Measurements from ENCODE around the gene JPT2. TPM values are rescaled to one million over a fixed set of nuclear protein-coding genes. Genes with fewer than 3 reads are reported as not detected.
"Not testable (repeated sequence)": the region's sequence is repeated elsewhere in the genome, so short reads cannot be mapped to it uniquely, and the experiment has no call there.

Gene JPT2
- total and polyA plus RNA-seq, 2 experiments from 2014 or later, result 43.8 to 139 TPM

- peaks cover 3% of the 10 kb centered on the region; the same call in 1 of the 3 replicates for H3K9me3 Mint-ChIP-seq
- no peak overlapping the region for H3K27ac Mint-ChIP-seq
- no peak for TF ChIP-seq STAT1 (IDR thresholded peaks at IDR 0.05; ENCODE audit: unreplicated experiment)
- no peak for TF ChIP-seq ZNF331 (CRISPR knock-in tag; IDR thresholded peaks at IDR 0.05; ENCODE audit: low read depth)
- Histone ChIP-seq H3K4me2 (no peak overlapping the region), H3K4me3 (no peak overlapping the region), H3F3A (replicated peaks; ENCODE audit: low read depth) (peaks cover 22% of the 10 kb centered on the region), H4K20me1 (replicated peaks; ENCODE audit: insufficient read depth) (no peaks in the 10 kb centered on the region), H3K9me2 (ENCODE audit: insufficient read depth) (no peaks in the 10 kb centered on the region), H3K36me3 (ENCODE audit: insufficient read depth) (no peaks in the 10 kb centered on the region), H2AFZ (no peak overlapping the region), H3K4me1 (ENCODE audit: insufficient read depth) (no peaks in the 10 kb centered on the region), H3K79me2 (replicated peaks; ENCODE audit: insufficient read depth) (no peaks in the 10 kb centered on the region), H3K27me3 (ENCODE audit: insufficient read depth) (no peaks in the 10 kb centered on the region), H3K27ac (ENCODE audit: low read depth) (no peak overlapping the region)
- H3K4me1 Mint-ChIP-seq, result no peaks in the 10 kb centered on the region
- H3K36me3 Mint-ChIP-seq (ENCODE audit: low read depth), result peaks cover 26% of the 10 kb centered on the region
- ATAC-seq (no peak), DNase-seq (ENCODE audit: low spot score) (no peak)
- H3K4me3 Mint-ChIP-seq, result no peak overlapping the region
- H3K27me3 Mint-ChIP-seq (ENCODE audit: insufficient read depth, low read depth, poor library complexity), result peaks cover 10% of the 10 kb centered on the region
These were observed 54.0 kb downstream of the JPT2 start for GRCh38 chr16:1732071-1732470.

- H3K36me3 ChIP-seq (ENCODE audit: insufficient read depth), result not testable (repeated sequence)
These were observed 54.5 kb downstream of the JPT2 start for GRCh38 chr16:1732551-1732987.

GRCh38 chr16:1734123-1734522 lies 56.0 kb downstream of the JPT2 start:
- no peaks in the 10 kb centered on the region for H3K4me1 Mint-ChIP-seq
- no peak overlapping the region for H3K27ac Mint-ChIP-seq
- Histone ChIP-seq H3K9me2 (ENCODE audit: insufficient read depth) (no peaks in the 10 kb centered on the region), H2AFZ (no peak overlapping the region), H3K4me1 (ENCODE audit: insufficient read depth) (no peaks in the 10 kb centered on the region), H3K4me2 (no peak overlapping the region), H3K27ac (ENCODE audit: low read depth) (no peak overlapping the region), H3K27me3 (ENCODE audit: insufficient read depth) (no peaks in the 10 kb centered on the region), H3K4me3 (no peak overlapping the region), H3F3A (replicated peaks; ENCODE audit: low read depth) (peaks cover 35% of the 10 kb centered on the region), H3K79me2 (replicated peaks; ENCODE audit: insufficient read depth) (no peaks in the 10 kb centered on the region), H3K36me3 (ENCODE audit: insufficient read depth) (no peaks in the 10 kb centered on the region), H4K20me1 (replicated peaks; ENCODE audit: insufficient read depth) (no peaks in the 10 kb centered on the region)
- peaks cover 3% of the 10 kb centered on the region; the same call in 1 of the 3 replicates for H3K9me3 Mint-ChIP-seq
- peaks cover 19% of the 10 kb centered on the region for H3K36me3 Mint-ChIP-seq (ENCODE audit: low read depth)
- no peak for ATAC-seq
- H3K27me3 Mint-ChIP-seq (ENCODE audit: insufficient read depth, low read depth, poor library complexity), result peaks cover 8% of the 10 kb centered on the region
- H3K4me3 Mint-ChIP-seq, result no peak overlapping the region
- no peak for DNase-seq (ENCODE audit: low spot score)
- TF ChIP-seq ZNF114 (CRISPR knock-in tag; IDR thresholded peaks at IDR 0.05) (no peak), CREB1 (CRISPR knock-in tag; IDR thresholded peaks at IDR 0.05; ENCODE audit: low read depth) (no peak), REST (IDR thresholded peaks at IDR 0.05; ENCODE audit: unreplicated experiment) (no peak), ZNF462 (CRISPR knock-in tag; IDR thresholded peaks at IDR 0.05) (no peak), EZH2 (IDR thresholded peaks at IDR 0.05; ENCODE audit: low read depth, unreplicated experiment) (no peak)

More at GRCh38 chr16:1732551-1732987, 54.5 kb downstream of the JPT2 start:
- H3K4me2 ChIP-seq; H3K27me3 ChIP-seq (ENCODE audit: insufficient read depth); H3K4me3 ChIP-seq; ATAC-seq; H3K4me1 ChIP-seq (ENCODE audit: insufficient read depth); H3K9me3 Mint-ChIP-seq; H3K27ac ChIP-seq (ENCODE audit: low read depth); H3K79me2 ChIP-seq (replicated peaks; ENCODE audit: insufficient read depth); H2AFZ ChIP-seq; H3K4me1 Mint-ChIP-seq; H4K20me1 ChIP-seq (replicated peaks; ENCODE audit: insufficient read depth); H3K27me3 Mint-ChIP-seq (ENCODE audit: insufficient read depth, low read depth, poor library complexity); H3K4me3 Mint-ChIP-seq; H3K27ac Mint-ChIP-seq; DNase-seq (ENCODE audit: low spot score); H3K9me2 ChIP-seq (ENCODE audit: insufficient read depth): not testable (repeated sequence)
- H3K36me3 Mint-ChIP-seq (ENCODE audit: low read depth), result peaks cover 26% of the 10 kb centered on the region
- H3F3A ChIP-seq (replicated peaks; ENCODE audit: low read depth), result peaks cover 22% of the 10 kb centered on the region
